B cell (primary cell): ENCODE results near the gene SPSB1. TPM values are rescaled to one million over a fixed set of nuclear protein-coding genes. Genes with fewer than 3 reads are reported as not detected.

Source experiments
- ATAC-seq: fragments of 200-7000 bp; cut with Tn5 transposase; one replicate; pipeline ENCODE4 v1.10.0; 2021; ENCODE audit warnings: low read depth, mild to moderate bottlenecking, moderate number of reproducible peaks, moderate library complexity
- CTCF ChIA-PET: fragments of 350-600 bp; sonication (Branson Sonifier 250); formaldehyde crosslinking; loops from one replicate; lab custom pipeline; 2021; ENCODE audit warnings: antibody characterized with exemption, inconsistent platforms; lab: Charles Lee
- POLR2A ChIA-PET: fragments of 350-600 bp; sonication (Branson Sonifier 250); formaldehyde crosslinking; loops from one replicate; lab custom pipeline; 2021; ENCODE audit warnings: antibody characterized with exemption; lab: Charles Lee
- DNase-seq: peaks from one replicate; pipeline ENCODE4 v3.0.0; 2013
- H2AFZ ChIP-seq: 2 replicates; pipeline ENCODE4 v1.6.1; 2012; ENCODE audit warnings: mild to moderate bottlenecking, low read depth, low read length; ENCODE audit not compliant: insufficient read depth, poor library complexity, severe bottlenecking
- H3K27ac ChIP-seq, 2 donors: 1 replicate in 1 of 2; 2 replicates in 1 of 2; pipeline ENCODE4 v1.5.1; 2012 to 2013; ENCODE audit warnings: low read length in 2 of 2, mild to moderate bottlenecking in 2 of 2, moderate library complexity in 1 of 2
- H3K27me3 ChIP-seq, 4 experiments: fragments of 200-600 bp in 1 of 4; sonication (generic) in 1 of 4; replicated peaks in 1 of 4; 1 replicate in 2 of 4; 2 replicates in 2 of 4; pipeline versions ENCODE4 v1.6.1 to v1.7.0; 2013 to 2016; ENCODE audit warnings: low read length in 3 of 4, mild to moderate bottlenecking in 2 of 4, mixed read lengths in 1 of 4, moderate library complexity in 1 of 4; ENCODE audit not compliant: insufficient read depth in 4 of 4, control insufficient read depth in 3 of 4; ENCODE audit errors: control extremely low read depth in 1 of 4
- H3K36me3 ChIP-seq, 2 experiments: replicated peaks in 1 of 2; 1 replicate in 1 of 2; 2 replicates in 1 of 2; pipeline versions ENCODE4 v1.6.1 to v1.7.1; 2013; ENCODE audit warnings: low read length in 1 of 2; ENCODE audit not compliant: insufficient read depth in 2 of 2, control insufficient read depth in 1 of 2; ENCODE audit errors: control extremely low read depth in 1 of 2, extremely low read depth in 1 of 2
- H3K4me1 ChIP-seq, 2 donors: fragments of 200-600 bp in 1 of 2; sonication (generic) in 1 of 2; 1 replicate in 1 of 2; 2 replicates in 1 of 2; pipeline versions ENCODE4 v1.5.1 to v1.6.1; 2013 to 2017; ENCODE audit warnings: low read length in 2 of 2; ENCODE audit not compliant: control insufficient read depth in 2 of 2, insufficient read depth in 2 of 2
- H3K4me2 ChIP-seq: replicated peaks from 2 replicates; pipeline ENCODE3; 2012; ENCODE audit warnings: mild to moderate bottlenecking, low read depth, low read length; ENCODE audit not compliant: poor library complexity, severe bottlenecking
- H3K4me3 ChIP-seq, 5 experiments: fragments of 200-600 bp in 1 of 5; sonication (generic) in 1 of 5; 1 replicate in 3 of 5; 2 replicates in 2 of 5; pipeline versions ENCODE4 v1.5.1 to v1.7.0; 2011 to 2016; ENCODE audit warnings: low read length in 4 of 5, mild to moderate bottlenecking in 4 of 5, low read depth in 2 of 5, control low read depth in 1 of 5, moderate library complexity in 1 of 5; ENCODE audit not compliant: insufficient read depth in 1 of 5; ENCODE audit errors: control extremely low read depth in 1 of 5, extremely low read depth in 1 of 5
- H3K79me2 ChIP-seq: fragments of 200-600 bp; sonication (generic); one replicate; pipeline ENCODE4 v1.6.0; 2016; ENCODE audit warnings: low read length; ENCODE audit not compliant: control insufficient read depth, insufficient read depth
- H3K9ac ChIP-seq: fragments of 200-600 bp; sonication (generic); 2 replicates; pipeline ENCODE4 v1.6.1; 2017; ENCODE audit warnings: mild to moderate bottlenecking, low read length, moderate library complexity
- H3K9me3 ChIP-seq, 3 donors: one replicate each; pipeline versions ENCODE4 v1.6.1 to v1.7.1; 2013; ENCODE audit warnings: low read length in 2 of 3; ENCODE audit not compliant: control insufficient read depth in 2 of 3, insufficient read depth in 1 of 3; ENCODE audit errors: control extremely low read depth in 1 of 3
- H4K20me1 ChIP-seq: 2 replicates; pipeline ENCODE4 v1.6.0; 2012; ENCODE audit warnings: mild to moderate bottlenecking, low read length; ENCODE audit not compliant: insufficient read depth, control insufficient read depth, poor library complexity, severe bottlenecking
- H3K27ac Mint-ChIP-seq: one replicate; pipeline ENCODE4 v1.8.0; 2021; ENCODE audit warnings: mixed read lengths
- H3K27me3 Mint-ChIP-seq: one replicate; pipeline ENCODE4 v1.8.0; 2021; ENCODE audit warnings: mixed read lengths
- H3K4me1 Mint-ChIP-seq: one replicate; pipeline ENCODE4 v1.8.0; 2021; ENCODE audit warnings: mixed read lengths
- H3K4me3 Mint-ChIP-seq: one replicate; pipeline ENCODE4 v1.8.0; 2021; ENCODE audit warnings: mixed read lengths
- H3K9me3 Mint-ChIP-seq: one replicate; pipeline ENCODE4 v1.8.0; 2022; ENCODE audit warnings: mixed read lengths; ENCODE audit not compliant: insufficient read depth
- CTCF ChIP-seq: fragments of 200-600 bp; IDR thresholded peaks from one replicate; pipeline ENCODE4 v1.8.0; 2022; ENCODE audit warnings: antibody characterized with exemption, mild to moderate bottlenecking
- EZH2 ChIP-seq: IDR thresholded peaks from 2 replicates; pipeline ENCODE4 v1.6.1; 2012; ENCODE audit warnings: borderline replicate concordance, low read depth, mild to moderate bottlenecking, moderate library complexity, low read length; ENCODE audit not compliant: insufficient read depth, poor library complexity, severe bottlenecking
- WGBS: methylation state at CpG from one replicate; pipeline ENCODE4 v1.1.5; 2013; ENCODE audit warnings: missing lambda C conversion rate; ENCODE audit not compliant: insufficient coverage; 5-methylcytosine and 5-hydroxymethylcytosine counted together
- intact Hi-C: fragments of 100-400 bp; cut with micrococcal nuclease; formaldehyde crosslinking; loops from one replicate; pipeline ENCODE4 v1.10.0; 2022
- polyA plus RNA-seq: library from polyadenylated mRNA; depleted of rRNA; stranded (reverse); fragments of >200 nt; gene quantifications from 2 replicates; pipeline ENCODE4 v1.2.3, GENCODE V29; 2012
- total RNA-seq, 2 donors: library from RNA; stranded (reverse); fragments of 120-200 nt in 1 of 2; gene quantifications; 1 replicate in 1 of 2; 2 replicates in 1 of 2; pipeline versions ENCODE4 v1.2.3 to v1.2.4, GENCODE V29; 2013 to 2022

Gene SPSB1
- total and polyA plus RNA-seq, 2 donors (not counting 1 experiment from before 2014, with no cell fraction given), result 1.7 to 9.4 TPM

DNA sequence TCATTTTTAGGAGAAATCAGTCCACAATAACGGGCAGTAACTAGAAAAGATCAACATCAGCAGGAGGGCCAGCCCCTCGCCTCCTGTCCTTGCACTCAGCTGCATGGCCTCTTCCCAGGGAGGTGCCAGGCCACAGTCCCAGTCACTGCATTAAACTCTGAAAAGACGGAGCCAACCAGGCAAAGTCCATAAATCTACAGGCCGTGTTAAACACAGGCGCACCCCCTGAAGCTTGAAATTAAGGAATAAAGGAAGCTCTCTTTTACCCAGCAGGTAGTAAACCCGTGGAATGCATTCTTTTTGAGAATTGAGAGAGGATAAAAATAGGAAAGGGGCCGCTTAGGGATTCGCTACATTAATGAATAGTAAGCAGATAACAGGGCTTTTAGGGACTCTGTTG is 39.7 kb upstream of the SPSB1 start:
- Histone ChIP-seq H3K9ac (no peak overlapping the region), H3K27ac (no peak overlapping the region), H3K4me2 (no peak overlapping the region), H2AFZ (no peak overlapping the region), H3K27me3 (no peaks in the 10 kb centered on the region), H4K20me1 (peaks cover 12% of the 10 kb centered on the region), H3K79me2 (peaks cover 18% of the 10 kb centered on the region), H3K9me3 (peaks cover 0 to 2% (median 0%) of the 10 kb centered on the region in 3 donors), H3K36me3 (peaks cover 4 to 22% of the 10 kb centered on the region in 2 experiments), H3K4me3 (no peak overlapping the region), H3K4me1 (no peaks in the 10 kb centered on the region)
- ATAC-seq (no peak), DNase-seq (no peak)
- 96% methylated on average over 2 of the region's 8 CpGs for WGBS
- Mint-ChIP-seq H3K4me3 (no peak overlapping the region), H3K4me1 (no peaks in the 10 kb centered on the region), H3K9me3 (no peaks in the 10 kb centered on the region), H3K27me3 (no peaks in the 10 kb centered on the region), H3K27ac (no peak overlapping the region)
- POLR2A ChIA-PET, result no interaction called here
- intact Hi-C loops, result no loop called here
- TF ChIP-seq CTCF (no peak), EZH2 (no peak)
- CTCF ChIA-PET, result interaction anchor here (1.2 to 3.0 kb wide), 2 partner anchors 145 to 238 kb away, joined by 3 to 10 read pairs; no protein-coding TSS in a partner anchor

DNA sequence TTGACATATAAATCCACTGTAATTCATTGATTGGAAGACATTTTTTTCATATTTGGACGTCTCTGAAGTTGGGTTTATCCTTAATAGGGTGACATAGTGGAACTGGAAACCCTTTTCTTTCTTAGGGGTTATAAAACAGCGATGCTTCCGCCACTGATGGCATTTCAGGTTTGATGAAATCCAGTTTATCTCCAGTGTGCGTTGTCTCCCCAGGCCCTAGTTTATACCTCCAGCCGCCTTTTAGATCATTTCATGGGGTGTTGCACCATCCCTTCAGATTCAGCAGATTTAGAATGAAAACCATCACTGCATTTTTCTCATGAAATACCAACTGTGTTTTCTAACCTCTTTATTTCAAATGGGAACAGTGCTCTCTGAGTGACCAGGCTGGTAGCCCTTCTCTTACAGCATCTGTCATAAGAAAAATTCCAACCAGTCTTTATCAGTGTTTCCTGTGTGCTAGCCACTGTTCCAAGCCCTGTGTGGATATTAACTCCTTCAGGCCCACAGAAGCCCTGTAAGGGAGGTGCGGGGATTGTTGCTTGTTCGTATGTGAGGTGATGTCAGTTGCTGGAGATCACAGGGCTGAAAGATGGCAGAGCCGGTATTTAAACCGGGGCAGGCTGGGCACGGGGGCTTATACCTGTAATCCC is 39.1 kb upstream of the SPSB1 start:
- POLR2A ChIA-PET, result no interaction called here

More for the DNA sequence above, 39.1 kb upstream of the SPSB1 start:
- no peak overlapping the region for H3K27ac Mint-ChIP-seq
- no peak for TF ChIP-seq CTCF
- TF ChIP-seq EZH2, result no peak
- no peak overlapping the region for H3K4me2 ChIP-seq
- no peaks in the 10 kb centered on the region for H3K4me1 ChIP-seq
- H3K9me3 ChIP-seq, result peaks cover 0 to 2% (median 0%) of the 10 kb centered on the region in 3 donors
- H2AFZ ChIP-seq, result no peak overlapping the region
- peaks cover 7 to 24% of the 10 kb centered on the region in 2 experiments for H3K36me3 ChIP-seq
- ATAC-seq (no peak), DNase-seq (no peak)
- no peak overlapping the region for H3K4me3 ChIP-seq
- no peak overlapping the region for H3K4me3 Mint-ChIP-seq
- H3K27me3 Mint-ChIP-seq, result no peaks in the 10 kb centered on the region
- H3K27me3 ChIP-seq, result no peaks in the 10 kb centered on the region
- H3K9me3 Mint-ChIP-seq, result no peaks in the 10 kb centered on the region
- H4K20me1 ChIP-seq, result peaks cover 12% of the 10 kb centered on the region
- no peaks in the 10 kb centered on the region for H3K4me1 Mint-ChIP-seq
- CTCF ChIA-PET, result interaction anchor here (0.8 to 3.0 kb wide), 3 partner anchors 13 to 237 kb away, joined by 3 to 10 read pairs (median 3); no protein-coding TSS in a partner anchor
- peaks cover 18% of the 10 kb centered on the region for H3K79me2 ChIP-seq
- H3K9ac ChIP-seq, result no peak overlapping the region
- intact Hi-C loops, result no loop called here
- WGBS, result 97% methylated on average over 9 of the region's 10 CpGs
- no peak overlapping the region for H3K27ac ChIP-seq
